Activated CD4-positive, alpha-beta T cell treated with anti-CD3 and anti-CD28 coated beads, Interleukin-2, amount 50 U/mL, for 1 hour (primary cell): ENCODE measurements around the gene SLC35D3.
"Not testable (repeated sequence)": the region's sequence is repeated elsewhere in the genome, so short reads cannot be mapped to it uniquely, and the experiment has no call there.

Experiments
- DNase-seq: peaks from one replicate; pipeline ENCODE4 v3.0.0-alpha.2; 2020

SLC35D3 gene, protein sequence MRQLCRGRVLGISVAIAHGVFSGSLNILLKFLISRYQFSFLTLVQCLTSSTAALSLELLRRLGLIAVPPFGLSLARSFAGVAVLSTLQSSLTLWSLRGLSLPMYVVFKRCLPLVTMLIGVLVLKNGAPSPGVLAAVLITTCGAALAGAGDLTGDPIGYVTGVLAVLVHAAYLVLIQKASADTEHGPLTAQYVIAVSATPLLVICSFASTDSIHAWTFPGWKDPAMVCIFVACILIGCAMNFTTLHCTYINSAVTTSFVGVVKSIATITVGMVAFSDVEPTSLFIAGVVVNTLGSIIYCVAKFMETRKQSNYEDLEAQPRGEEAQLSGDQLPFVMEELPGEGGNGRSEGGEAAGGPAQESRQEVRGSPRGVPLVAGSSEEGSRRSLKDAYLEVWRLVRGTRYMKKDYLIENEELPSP

DNA sequence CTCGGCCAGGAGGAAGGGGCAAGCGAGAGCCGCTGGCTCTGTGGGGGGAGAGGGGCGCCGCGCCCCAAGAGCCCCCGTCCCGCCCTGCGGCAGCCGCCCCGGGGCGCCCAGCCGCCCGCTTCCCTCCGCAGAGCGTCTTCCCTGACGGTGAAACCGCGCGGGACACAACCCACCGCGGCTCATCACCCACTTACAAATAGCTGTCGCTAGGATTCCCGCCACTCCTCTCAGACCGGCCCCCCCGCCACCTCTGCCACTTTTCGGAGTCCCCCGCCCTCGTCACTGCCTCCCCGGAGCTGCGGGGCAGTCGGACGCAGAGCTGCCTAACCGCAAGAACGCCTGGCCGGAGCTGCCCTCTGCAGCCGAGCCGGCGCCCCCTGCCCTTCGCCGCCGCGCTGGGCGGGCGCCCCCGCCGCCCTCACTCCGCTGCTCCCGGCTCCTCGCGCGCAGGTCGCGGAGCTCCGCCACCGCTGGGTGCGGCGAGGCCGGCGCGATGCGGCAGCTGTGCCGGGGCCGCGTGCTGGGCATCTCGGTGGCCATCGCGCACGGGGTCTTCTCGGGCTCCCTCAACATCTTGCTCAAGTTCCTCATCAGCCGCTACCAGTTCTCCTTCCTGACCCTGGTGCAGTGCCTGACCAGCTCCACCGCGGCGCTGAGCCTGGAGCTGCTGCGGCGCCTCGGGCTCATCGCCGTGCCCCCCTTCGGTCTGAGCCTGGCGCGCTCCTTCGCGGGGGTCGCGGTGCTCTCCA lies at the start of gene SLC35D3:
TSS of gene SLC35D3 (plus strand) at position 366 of the 749 bp plus-strand sequence. CDS start at position 494, 128 bp downstream.
- DNase-seq = no peak

DNA sequence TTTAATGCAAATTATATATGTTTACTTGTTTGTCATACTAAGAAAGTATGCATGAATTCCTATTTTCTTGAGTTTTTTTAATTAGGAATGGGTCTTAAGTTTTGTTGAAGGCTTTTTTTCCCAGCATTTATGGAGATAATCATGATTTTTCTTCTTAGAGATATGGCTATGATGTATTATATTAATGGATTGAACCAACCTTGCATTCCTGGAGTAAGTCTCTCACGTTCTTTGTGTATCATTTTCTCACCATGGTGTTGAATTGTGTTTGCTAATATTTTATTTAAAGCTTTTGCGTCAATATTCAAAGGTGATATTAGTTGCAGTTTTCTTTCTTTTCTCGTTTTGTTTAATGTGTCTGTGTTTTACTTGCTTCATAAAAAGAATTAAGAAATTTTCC lies 48.4 kb upstream of the SLC35D3 start:
- DNase-seq = no peak

DNA sequence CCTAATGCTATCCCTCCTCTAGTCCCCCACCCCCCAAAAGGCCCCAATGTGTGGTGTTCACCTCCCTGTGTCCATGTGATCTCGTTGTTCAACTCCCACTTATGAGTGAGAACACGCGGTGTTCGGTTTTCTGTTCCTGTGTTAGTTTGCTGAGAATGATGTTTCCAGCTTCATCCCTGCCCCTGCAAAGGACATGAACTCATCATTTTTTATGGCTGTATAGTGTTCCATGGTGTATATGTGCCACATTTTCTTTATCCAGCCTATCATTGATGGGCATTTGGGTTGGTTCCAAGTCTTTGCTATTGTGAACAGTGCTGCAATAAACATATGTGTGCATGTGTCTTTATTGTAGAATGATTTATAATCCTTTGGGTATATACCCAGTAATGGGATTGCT lies 45.6 kb upstream of the SLC35D3 start:
- DNase-seq = not testable (repeated sequence)

DNA sequence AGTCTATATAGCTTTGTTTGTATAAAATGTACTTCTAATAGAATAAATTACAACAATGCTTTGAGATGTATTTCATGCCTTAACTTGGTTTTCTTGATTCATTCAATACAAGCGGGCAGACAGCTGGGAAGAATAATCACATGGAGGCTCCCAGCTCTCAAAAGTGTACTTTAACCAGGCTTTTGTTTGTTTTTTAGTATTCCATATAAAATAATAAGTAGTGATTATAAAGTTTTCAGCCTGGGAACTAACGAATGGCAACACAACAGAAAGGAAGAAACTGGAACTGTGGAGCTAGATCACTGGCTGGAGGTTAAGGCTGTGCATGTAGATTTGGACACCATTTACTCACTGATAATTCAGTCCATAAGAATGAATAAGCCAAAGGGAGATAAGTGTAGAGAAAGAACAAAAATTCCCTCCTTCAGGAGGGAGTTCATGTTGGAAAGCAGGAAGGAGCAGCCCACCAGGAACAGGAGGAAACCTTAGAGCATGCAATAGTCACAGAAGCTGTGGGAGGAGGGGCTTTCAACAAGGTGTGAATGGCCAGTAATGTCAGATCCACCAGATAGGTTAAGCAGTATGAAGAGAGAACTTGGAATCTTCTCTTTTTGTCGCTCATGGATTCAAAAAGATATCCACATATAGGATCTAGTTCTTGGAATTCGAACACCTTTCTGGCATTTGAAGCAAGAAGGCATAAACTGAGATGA lies 41.2 kb upstream of the SLC35D3 start:
- DNase-seq = no peak

DNA sequence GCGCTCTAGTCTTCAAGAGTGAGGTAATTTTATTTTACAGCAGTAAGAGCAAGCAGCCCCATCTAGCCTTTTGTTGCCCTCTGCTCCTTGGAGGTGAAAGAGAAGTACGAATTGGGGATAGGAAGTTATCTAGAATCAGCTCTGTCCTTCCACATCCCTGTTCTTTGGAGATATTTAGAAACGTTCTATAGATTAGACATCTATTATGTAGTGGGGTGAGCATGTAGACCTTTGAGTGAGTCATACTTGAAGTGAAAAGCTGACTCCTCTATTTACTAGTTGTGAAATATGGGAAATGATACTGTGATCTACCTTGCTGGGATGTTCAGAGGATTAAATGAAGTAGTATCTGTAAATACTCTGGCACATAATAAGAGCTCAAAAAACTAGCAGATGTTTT lies 36.0 kb upstream of the SLC35D3 start:
- no peak for DNase-seq

DNA sequence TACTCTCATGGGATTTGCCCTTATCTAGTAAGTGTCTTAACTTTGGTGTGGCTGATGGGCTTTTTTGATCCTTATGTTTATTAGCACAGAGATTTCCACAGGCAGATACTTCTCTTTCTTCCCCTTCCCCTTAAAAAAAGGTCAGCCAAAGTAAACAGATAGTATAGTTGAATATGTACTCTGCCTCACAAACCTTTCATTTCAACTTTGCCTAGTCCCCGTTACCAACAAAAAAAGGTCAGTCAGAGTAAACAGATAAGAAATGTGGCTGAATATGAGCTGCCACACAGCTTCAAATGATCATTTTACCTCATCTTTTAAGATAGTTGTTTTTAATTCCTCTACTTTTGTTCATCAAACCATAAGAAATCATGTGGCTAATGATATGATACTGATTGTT lies 34.1 kb upstream of the SLC35D3 start:
- DNase-seq = no peak

DNA sequence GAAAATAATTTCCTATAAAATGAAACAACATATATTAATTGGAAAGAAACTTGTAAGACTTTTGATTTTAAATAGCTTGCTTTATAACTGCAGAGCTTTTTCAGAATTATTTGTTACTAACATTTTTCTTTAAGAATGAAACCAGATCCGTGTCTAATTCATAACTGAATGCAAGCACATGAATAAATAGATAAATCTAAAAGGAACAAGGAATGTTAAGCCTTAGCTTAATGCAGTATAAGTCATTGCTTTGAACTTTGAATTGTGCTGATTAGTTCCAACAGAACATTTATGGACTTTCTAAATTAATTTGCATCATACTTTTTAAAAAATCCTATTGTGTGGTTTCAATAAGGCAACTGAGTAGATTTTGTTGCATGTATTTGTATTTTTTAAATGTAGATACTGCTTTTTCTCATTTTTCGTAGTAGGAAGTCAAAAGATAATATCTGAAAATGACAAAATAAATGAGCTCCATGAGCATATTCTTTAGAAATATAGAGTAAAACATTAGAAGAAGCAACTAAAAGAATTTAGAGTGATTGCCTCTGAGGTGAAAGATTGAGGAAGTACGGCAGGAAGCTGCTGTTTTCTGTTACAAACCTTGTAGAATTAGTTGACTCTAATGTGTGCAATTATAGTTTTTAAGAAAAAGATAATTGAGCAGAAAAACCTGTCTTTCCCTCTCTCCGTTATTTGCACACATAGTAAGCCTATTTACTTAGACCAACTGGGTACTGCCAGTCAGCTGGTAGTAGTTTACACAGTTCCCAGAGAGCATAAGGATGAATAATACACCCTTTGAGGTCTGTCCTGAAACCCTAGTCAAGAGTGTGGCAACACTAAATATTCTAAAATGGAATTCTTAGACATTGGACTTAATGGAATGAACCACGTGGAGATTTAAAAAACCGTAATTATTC lies 32.6 kb upstream of the SLC35D3 start:
- DNase-seq = no peak

DNA sequence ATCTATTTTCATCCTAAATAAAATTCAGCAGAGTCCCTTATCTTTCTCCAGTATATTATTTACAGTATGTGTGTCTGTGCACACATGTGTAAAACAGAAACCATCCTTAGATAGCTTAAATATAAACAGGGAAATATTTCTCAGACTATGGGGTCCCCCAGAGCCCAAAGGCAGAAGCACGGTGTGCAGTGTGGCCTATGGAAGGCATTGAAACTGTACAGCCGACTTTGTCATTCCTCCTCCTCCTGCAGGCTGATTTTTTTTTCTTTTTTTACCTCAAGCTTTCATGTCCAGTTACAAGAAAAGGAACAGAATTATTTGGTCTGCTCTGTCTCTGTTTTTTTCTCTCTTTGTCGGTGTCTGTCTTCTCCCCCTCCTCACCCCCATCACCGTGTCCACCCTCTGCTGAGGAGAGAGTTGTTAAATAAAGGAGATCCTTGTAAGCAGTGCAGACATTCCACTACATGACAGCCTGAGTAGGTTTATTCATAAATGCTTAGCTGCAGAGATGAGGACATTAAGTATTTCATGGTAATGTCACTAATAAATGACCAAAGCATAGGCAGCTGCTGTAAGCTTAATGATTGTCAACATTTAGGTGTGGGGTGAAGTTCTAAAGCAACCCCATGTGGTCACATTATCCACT lies 31.8 kb upstream of the SLC35D3 start:
- DNase-seq = no peak

DNA sequence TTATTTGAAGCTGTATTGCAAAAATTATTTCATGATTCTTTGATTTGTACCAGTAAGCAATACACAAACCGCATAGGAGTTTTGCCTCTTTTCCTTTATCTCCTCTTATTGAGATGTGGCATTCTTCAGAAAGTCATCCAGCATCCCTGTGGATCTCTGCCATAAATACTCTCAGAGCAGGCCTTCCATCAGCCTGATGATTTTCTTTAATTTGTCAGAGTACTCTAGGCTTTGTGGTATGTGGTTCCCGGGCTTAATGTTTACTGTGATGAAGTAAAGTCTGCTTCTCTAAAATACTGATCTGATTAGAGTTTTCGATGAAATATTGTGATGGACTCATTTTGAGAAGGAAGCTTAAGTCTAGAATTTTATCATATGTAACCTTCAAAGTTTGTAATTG lies 31.1 kb upstream of the SLC35D3 start:
- DNase-seq = no peak

DNA sequence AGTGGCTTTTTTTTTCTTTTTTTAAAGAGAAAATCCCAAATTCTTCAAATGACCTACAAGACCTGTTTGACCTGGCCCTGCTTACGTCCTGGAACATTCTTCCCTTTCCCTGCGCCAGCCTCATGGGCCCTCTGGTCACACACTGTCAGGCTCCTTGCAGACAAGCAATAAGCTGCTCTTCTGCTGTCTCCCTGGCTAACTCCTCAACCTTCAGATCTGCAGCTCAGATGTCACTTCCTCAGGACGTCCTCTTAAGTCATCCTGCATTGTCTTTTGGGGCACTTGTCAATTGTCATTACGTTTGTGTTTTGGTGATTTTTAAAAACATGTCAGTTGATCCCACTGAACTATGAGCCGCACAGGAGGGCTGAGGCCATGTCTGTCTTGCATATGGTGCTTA lies 28.9 kb upstream of the SLC35D3 start:
- no peak for DNase-seq

DNA sequence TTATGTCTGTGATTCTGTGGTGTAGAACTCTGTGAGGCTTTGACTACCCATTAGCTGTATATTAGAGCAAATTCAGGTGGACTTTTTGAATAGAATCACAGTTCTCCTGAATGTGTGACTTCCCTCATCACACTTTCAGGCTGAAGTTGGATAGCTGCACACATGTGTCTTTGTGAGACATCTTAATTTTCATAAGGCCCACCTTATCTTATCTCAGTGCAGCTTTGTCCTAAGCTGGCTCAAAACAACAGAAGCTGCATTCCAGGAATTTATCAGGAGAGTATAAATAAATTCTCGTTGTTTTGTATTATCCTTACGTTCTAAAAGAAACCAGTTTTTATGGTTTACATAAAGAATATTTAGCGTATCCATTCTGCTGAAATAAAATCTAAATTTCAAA lies 26.2 kb upstream of the SLC35D3 start:
- DNase-seq = no peak

DNA sequence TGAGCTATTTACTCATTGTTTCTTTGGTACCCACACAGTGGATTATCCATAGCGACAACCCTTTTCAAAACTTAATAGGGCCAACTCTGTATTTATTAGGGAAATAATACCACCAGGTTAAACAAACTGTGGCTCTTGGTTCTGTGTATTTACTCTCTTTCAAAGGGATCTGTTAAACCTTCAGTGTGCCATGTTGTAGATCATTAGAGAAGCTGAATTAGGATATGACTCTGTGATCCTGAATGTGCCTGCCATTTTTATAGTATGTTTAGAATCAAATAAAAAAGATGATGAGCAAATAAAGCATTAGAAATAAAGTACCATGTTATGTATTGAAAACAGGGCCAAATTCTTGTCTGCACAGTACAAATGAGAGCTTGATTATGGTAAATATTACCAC lies 25.0 kb upstream of the SLC35D3 start:
- no peak for DNase-seq

DNA sequence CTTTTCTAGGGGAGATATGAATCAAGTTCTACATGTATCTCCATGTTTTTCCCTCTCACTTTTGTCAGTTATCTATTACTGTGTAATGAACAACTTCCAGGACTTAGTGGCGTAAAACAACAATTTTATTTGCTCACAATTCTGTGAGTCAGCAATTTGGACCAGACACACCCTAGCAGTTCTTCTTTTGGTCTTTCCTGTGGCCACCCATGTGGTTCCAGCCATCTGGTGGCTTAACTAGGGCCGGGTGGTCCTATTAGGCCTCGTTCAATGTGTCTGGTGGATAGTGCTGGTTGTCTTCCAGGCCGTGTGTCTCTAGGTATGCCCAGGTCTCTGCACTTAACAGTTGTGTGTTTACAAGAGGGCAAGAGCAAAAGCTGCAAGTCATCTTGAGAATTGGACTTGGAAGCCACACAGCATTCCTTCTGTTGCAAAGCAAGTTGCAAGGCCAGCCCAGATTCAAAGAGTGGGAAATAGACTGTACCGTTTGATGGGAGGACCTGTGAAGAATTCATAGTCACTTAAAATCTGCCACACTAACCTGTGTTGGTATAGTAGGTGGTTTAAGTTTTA lies 20.8 kb upstream of the SLC35D3 start:
- no peak for DNase-seq

DNA sequence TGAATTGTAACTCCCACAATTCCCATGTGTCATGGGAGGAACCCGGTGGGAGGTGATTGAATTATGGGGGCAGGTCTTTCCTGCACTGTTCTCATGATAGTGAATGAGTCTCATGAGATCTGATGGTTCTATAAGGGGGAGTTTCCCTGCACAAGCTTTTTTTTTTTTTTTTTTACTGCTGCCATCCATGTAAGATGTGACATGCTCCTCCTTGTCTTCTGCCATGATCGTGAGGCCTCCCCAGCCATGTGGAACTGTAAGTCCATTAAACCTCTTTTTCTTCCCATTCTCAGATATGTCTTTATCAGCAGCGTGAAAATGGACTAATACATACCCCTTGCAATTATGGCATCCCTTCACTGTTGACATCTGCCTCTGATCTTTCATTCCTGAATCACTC lies 17.6 kb upstream of the SLC35D3 start:
- not testable (repeated sequence) for DNase-seq

DNA sequence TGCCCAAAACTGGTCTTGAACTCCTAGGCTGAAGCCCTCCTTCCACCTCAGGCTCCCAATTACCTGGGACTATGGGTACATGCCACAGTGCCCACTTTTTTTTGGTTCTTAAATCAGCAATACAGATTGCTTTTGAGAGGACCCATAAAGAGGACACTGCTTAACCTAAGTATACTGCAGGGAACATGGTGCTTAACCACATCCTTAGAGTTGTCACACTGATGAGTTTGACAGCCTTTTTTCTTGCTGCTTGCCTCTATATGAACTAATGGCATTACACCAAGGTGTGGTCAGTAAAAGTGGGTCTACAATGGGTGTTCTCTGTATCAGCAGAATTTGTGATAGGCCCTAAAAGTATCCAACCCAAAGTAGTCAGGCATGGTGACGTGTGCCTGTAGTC lies 7.2 kb upstream of the SLC35D3 start:
- DNase-seq = no peak

DNA sequence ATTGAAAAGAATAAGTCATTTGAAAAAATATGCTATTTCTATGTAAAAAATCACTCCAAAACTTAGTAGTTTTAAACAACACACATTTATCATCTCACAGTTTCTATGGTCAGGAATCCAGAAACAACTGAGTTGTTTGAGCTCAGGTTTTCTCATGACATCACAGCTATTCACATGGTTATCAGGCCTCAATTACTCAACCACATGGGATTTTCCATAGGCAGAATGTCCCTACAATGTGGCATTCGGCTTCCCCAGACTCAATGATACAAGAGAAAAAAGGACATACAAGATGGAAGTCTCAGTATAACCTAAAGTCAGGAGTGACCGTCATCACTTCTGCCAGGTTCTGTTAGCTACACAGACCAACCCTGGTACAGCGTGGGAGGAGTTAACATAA lies 3.4 kb upstream of the SLC35D3 start:
- no peak for DNase-seq

DNA sequence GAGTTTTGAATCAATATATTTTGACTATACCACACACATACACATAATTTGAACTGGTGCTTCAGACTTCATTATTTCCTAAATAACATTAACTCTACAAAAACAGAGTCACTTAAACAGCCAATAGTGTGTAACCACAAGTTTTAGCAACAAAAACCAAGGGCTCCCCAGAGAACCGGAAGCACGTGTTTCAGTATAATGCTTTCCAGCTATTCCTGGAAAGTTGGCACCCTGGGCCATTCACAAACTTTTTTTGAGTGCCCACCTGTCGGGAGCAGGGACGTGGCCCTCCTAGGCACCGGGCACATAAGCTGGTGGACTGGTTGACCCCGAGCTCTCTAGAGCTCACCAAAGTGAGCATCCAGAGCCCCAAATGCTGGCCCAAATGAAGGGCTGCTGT lies 1.9 kb upstream of the SLC35D3 start:
- DNase-seq = no peak

DNA sequence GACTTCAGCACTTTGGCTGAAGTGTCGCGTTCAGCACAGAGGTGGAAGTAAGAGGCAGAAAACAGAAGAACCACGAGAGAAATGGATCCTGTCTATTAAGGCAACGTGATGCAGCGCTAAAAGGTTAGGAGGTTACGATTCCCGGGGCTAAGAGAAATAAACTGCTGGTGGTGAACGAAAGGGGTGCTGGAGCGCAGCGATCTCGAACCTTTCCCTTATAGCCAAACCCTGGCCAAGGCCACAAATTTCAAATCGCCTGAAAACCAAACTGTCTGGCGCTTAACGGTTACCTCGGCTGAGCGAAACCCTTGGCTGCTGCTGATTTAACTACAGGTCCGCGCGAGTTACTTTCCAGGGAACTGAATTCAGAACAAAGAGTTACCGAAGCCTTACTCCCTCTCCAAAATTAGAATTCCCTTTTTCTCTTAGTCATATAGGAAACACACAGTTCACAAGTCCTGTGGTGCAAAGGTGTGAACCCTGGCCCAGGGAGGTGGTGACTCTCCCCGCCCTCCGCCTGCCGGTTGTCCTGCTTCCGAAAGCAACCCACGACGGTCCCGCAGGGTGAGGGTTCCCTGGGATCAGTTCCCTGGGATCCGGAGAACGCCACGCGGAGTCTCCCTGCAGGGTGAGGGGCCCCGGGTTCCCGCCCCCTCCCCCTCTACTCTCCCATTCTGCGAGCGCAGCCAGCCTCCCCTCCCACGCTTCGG lies 1.3 kb upstream of the SLC35D3 start:
- no peak for DNase-seq

DNA sequence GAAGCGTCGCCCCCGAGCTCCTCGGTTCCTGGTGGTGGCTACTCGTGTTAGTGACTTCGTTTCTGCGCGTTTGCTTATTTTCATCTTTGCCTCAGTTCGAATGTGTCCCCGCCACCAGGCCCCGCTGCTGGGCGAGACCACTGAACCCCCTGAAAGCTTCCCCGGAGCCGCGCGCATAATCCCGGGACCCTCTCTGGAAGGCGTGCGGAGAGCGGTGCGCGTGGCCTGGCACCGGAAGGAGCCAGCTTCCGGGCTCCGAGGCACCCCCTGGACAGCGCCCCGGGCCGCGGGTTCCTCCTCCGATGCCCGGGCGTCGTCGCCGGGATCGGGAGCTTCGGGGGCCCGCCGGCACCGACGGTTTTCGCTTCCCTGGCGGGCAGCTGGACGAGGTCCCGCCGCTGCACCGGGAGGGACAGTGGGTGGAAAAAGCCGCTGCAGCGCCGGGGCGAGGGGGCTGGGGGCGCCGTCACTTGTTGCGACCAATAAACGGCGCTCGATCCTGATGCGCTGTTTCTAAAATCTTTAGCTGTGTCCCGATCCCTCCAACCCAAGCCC lies 643 bp upstream of the SLC35D3 start:
- DNase-seq = no peak

DNA sequence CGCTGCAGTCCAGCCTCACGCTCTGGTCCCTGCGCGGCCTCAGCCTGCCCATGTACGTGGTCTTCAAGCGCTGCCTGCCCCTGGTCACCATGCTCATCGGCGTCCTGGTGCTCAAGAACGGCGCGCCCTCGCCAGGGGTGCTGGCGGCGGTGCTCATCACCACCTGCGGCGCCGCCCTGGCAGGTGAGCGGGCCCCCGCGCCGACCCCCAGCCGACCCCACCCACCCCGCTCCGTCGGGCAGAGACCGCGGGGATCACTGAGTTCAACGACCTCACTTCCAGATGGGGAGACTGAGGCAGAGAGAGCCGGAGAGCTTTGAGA lies 545 bp downstream of the SLC35D3 start:
- no peak for DNase-seq
